B cell (primary cell): ENCODE measurements around the gene CACHD1. TPM values are rescaled to one million over a fixed set of nuclear protein-coding genes. Genes with fewer than 3 reads are reported as not detected.

Source experiments
- ATAC-seq: fragments of 200-7000 bp; cut with Tn5 transposase; one replicate; pipeline ENCODE4 v1.10.0; 2021; ENCODE audit warnings: low read depth, mild to moderate bottlenecking, moderate number of reproducible peaks, moderate library complexity
- CTCF ChIA-PET: fragments of 350-600 bp; sonication (Branson Sonifier 250); formaldehyde crosslinking; loops from one replicate; lab custom pipeline; 2021; ENCODE audit warnings: antibody characterized with exemption, inconsistent platforms; lab: Charles Lee
- POLR2A ChIA-PET: fragments of 350-600 bp; sonication (Branson Sonifier 250); formaldehyde crosslinking; loops from one replicate; lab custom pipeline; 2021; ENCODE audit warnings: antibody characterized with exemption; lab: Charles Lee
- DNase-seq: peaks from one replicate; pipeline ENCODE4 v3.0.0; 2013
- H2AFZ ChIP-seq: 2 replicates; pipeline ENCODE4 v1.6.1; 2012; ENCODE audit warnings: mild to moderate bottlenecking, low read depth, low read length; ENCODE audit not compliant: insufficient read depth, poor library complexity, severe bottlenecking
- H3K27ac ChIP-seq, 2 donors: 1 replicate in 1 of 2; 2 replicates in 1 of 2; pipeline ENCODE4 v1.5.1; 2012 to 2013; ENCODE audit warnings: low read length in 2 of 2, mild to moderate bottlenecking in 2 of 2, moderate library complexity in 1 of 2
- H3K27me3 ChIP-seq, 4 experiments: fragments of 200-600 bp in 1 of 4; sonication (generic) in 1 of 4; replicated peaks in 1 of 4; 1 replicate in 2 of 4; 2 replicates in 2 of 4; pipeline versions ENCODE4 v1.6.1 to v1.7.0; 2013 to 2016; ENCODE audit warnings: low read length in 3 of 4, mild to moderate bottlenecking in 2 of 4, mixed read lengths in 1 of 4, moderate library complexity in 1 of 4; ENCODE audit not compliant: insufficient read depth in 4 of 4, control insufficient read depth in 3 of 4; ENCODE audit errors: control extremely low read depth in 1 of 4
- H3K36me3 ChIP-seq, 2 experiments: replicated peaks in 1 of 2; 1 replicate in 1 of 2; 2 replicates in 1 of 2; pipeline versions ENCODE4 v1.6.1 to v1.7.1; 2013; ENCODE audit warnings: low read length in 1 of 2; ENCODE audit not compliant: insufficient read depth in 2 of 2, control insufficient read depth in 1 of 2; ENCODE audit errors: control extremely low read depth in 1 of 2, extremely low read depth in 1 of 2
- H3K4me1 ChIP-seq, 2 donors: fragments of 200-600 bp in 1 of 2; sonication (generic) in 1 of 2; 1 replicate in 1 of 2; 2 replicates in 1 of 2; pipeline versions ENCODE4 v1.5.1 to v1.6.1; 2013 to 2017; ENCODE audit warnings: low read length in 2 of 2; ENCODE audit not compliant: control insufficient read depth in 2 of 2, insufficient read depth in 2 of 2
- H3K4me2 ChIP-seq: replicated peaks from 2 replicates; pipeline ENCODE3; 2012; ENCODE audit warnings: mild to moderate bottlenecking, low read depth, low read length; ENCODE audit not compliant: poor library complexity, severe bottlenecking
- H3K4me3 ChIP-seq, 5 experiments: fragments of 200-600 bp in 1 of 5; sonication (generic) in 1 of 5; 1 replicate in 3 of 5; 2 replicates in 2 of 5; pipeline versions ENCODE4 v1.5.1 to v1.7.0; 2011 to 2016; ENCODE audit warnings: low read length in 4 of 5, mild to moderate bottlenecking in 4 of 5, low read depth in 2 of 5, control low read depth in 1 of 5, moderate library complexity in 1 of 5; ENCODE audit not compliant: insufficient read depth in 1 of 5; ENCODE audit errors: control extremely low read depth in 1 of 5, extremely low read depth in 1 of 5
- H3K79me2 ChIP-seq: fragments of 200-600 bp; sonication (generic); one replicate; pipeline ENCODE4 v1.6.0; 2016; ENCODE audit warnings: low read length; ENCODE audit not compliant: control insufficient read depth, insufficient read depth
- H3K9ac ChIP-seq: fragments of 200-600 bp; sonication (generic); 2 replicates; pipeline ENCODE4 v1.6.1; 2017; ENCODE audit warnings: mild to moderate bottlenecking, low read length, moderate library complexity
- H3K9me3 ChIP-seq, 3 donors: one replicate each; pipeline versions ENCODE4 v1.6.1 to v1.7.1; 2013; ENCODE audit warnings: low read length in 2 of 3; ENCODE audit not compliant: control insufficient read depth in 2 of 3, insufficient read depth in 1 of 3; ENCODE audit errors: control extremely low read depth in 1 of 3
- H4K20me1 ChIP-seq: 2 replicates; pipeline ENCODE4 v1.6.0; 2012; ENCODE audit warnings: mild to moderate bottlenecking, low read length; ENCODE audit not compliant: insufficient read depth, control insufficient read depth, poor library complexity, severe bottlenecking
- H3K27ac Mint-ChIP-seq: one replicate; pipeline ENCODE4 v1.8.0; 2021; ENCODE audit warnings: mixed read lengths
- H3K27me3 Mint-ChIP-seq: one replicate; pipeline ENCODE4 v1.8.0; 2021; ENCODE audit warnings: mixed read lengths
- H3K4me1 Mint-ChIP-seq: one replicate; pipeline ENCODE4 v1.8.0; 2021; ENCODE audit warnings: mixed read lengths
- H3K4me3 Mint-ChIP-seq: one replicate; pipeline ENCODE4 v1.8.0; 2021; ENCODE audit warnings: mixed read lengths
- H3K9me3 Mint-ChIP-seq: one replicate; pipeline ENCODE4 v1.8.0; 2022; ENCODE audit warnings: mixed read lengths; ENCODE audit not compliant: insufficient read depth
- EZH2 ChIP-seq: IDR thresholded peaks from 2 replicates; pipeline ENCODE4 v1.6.1; 2012; ENCODE audit warnings: borderline replicate concordance, low read depth, mild to moderate bottlenecking, moderate library complexity, low read length; ENCODE audit not compliant: insufficient read depth, poor library complexity, severe bottlenecking
- WGBS: methylation state at CpG from one replicate; pipeline ENCODE4 v1.1.5; 2013; ENCODE audit warnings: missing lambda C conversion rate; ENCODE audit not compliant: insufficient coverage; 5-methylcytosine and 5-hydroxymethylcytosine counted together
- intact Hi-C: fragments of 100-400 bp; cut with micrococcal nuclease; formaldehyde crosslinking; loops from one replicate; pipeline ENCODE4 v1.10.0; 2022
- polyA plus RNA-seq: library from polyadenylated mRNA; depleted of rRNA; stranded (reverse); fragments of >200 nt; gene quantifications from 2 replicates; pipeline ENCODE4 v1.2.3, GENCODE V29; 2012
- total RNA-seq, 2 donors: library from RNA; stranded (reverse); fragments of 120-200 nt in 1 of 2; gene quantifications; 1 replicate in 1 of 2; 2 replicates in 1 of 2; pipeline versions ENCODE4 v1.2.3 to v1.2.4, GENCODE V29; 2013 to 2022
- TF ChIP-seq, protein P1 (sequence below): fragments of 200-600 bp; IDR thresholded peaks from one replicate; pipeline ENCODE4 v1.8.0; 2022; ENCODE audit warnings: antibody characterized with exemption, mild to moderate bottlenecking

The CACHD1 gene
- total and polyA plus RNA-seq, 2 donors (not counting 1 experiment from before 2014, with no cell fraction given), result not detected

DNA sequence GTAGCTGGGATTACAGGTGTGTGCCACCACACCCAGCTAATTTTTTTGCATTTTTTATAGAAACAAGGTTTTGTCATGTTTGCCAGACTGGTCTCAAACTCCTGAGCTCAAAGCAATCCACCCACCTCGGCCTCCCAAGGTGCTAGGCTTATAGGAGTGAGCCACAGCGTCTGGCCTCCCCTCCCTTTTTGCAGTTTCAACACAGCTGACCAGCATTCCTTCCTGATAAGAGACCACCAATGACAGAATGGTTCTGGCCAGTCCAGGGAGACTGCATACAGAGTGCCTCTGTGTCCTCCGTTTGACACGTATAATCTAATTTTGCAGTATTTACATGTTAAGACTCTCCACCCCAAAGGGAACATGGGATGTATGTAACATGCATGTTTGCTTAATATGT, 46.4 kb upstream of the CACHD1 start:
- H3K4me2 ChIP-seq, result no peak overlapping the region
- Mint-ChIP-seq H3K9me3 (no peaks in the 10 kb centered on the region), H3K4me3 (no peak overlapping the region), H3K27ac (no peak overlapping the region), H3K4me1 (no peaks in the 10 kb centered on the region), H3K27me3 (peaks cover 4% of the 10 kb centered on the region)
- H3K36me3 ChIP-seq, result no peaks in the 10 kb centered on the region
- no peak overlapping the region for H3K9ac ChIP-seq
- no peaks in the 10 kb centered on the region for H3K4me1 ChIP-seq
- 76% methylated on average over 2 of the region's 4 CpGs for WGBS
- H3K9me3 ChIP-seq, result no peaks in the 10 kb centered on the region
- ChIA-PET CTCF (no interaction called here), POLR2A (no interaction called here)
- no peak overlapping the region for H3K27ac ChIP-seq
- ATAC-seq, result no peak
- H4K20me1 ChIP-seq, result no peaks in the 10 kb centered on the region
- H3K79me2 ChIP-seq, result no peaks in the 10 kb centered on the region
- DNase-seq, result no peak
- no peak overlapping the region for H3K4me3 ChIP-seq
- H2AFZ ChIP-seq, result no peak overlapping the region
- intact Hi-C loops, result no loop called here
- no peak for TF ChIP-seq EZH2
- TF ChIP-seq, protein P1, sequence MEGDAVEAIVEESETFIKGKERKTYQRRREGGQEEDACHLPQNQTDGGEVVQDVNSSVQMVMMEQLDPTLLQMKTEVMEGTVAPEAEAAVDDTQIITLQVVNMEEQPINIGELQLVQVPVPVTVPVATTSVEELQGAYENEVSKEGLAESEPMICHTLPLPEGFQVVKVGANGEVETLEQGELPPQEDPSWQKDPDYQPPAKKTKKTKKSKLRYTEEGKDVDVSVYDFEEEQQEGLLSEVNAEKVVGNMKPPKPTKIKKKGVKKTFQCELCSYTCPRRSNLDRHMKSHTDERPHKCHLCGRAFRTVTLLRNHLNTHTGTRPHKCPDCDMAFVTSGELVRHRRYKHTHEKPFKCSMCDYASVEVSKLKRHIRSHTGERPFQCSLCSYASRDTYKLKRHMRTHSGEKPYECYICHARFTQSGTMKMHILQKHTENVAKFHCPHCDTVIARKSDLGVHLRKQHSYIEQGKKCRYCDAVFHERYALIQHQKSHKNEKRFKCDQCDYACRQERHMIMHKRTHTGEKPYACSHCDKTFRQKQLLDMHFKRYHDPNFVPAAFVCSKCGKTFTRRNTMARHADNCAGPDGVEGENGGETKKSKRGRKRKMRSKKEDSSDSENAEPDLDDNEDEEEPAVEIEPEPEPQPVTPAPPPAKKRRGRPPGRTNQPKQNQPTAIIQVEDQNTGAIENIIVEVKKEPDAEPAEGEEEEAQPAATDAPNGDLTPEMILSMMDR, result no peak
- H3K27me3 ChIP-seq, result no peaks in the 10 kb centered on the region

DNA sequence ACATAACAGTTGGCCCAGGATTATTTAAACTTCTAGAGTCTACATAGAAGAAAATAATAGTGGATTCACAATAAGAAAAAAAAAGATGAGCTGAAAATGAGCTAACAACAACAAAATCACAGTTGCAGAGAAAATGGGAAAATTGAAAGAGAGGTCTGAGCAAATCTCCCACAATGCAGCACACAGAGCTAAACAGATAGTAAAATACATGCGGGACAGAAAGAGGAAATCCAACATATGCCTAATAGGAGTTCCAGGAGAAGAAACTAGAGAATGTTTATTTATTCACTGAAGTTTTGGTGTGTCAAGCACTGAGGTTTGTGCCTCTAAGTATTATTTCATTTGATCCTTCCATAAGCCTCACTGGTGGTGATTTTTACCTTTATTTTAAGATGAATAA, 45.5 kb upstream of the CACHD1 start:
- H3K27me3 Mint-ChIP-seq, result peaks cover 4% of the 10 kb centered on the region
- ChIA-PET CTCF (no interaction called here), POLR2A (no interaction called here)
- no peaks in the 10 kb centered on the region for H3K4me1 Mint-ChIP-seq
- DNase-seq (no peak), ATAC-seq (no peak)
- H3K27me3 ChIP-seq, result no peaks in the 10 kb centered on the region
- no peak overlapping the region for H3K4me3 Mint-ChIP-seq
- H3K9me3 Mint-ChIP-seq, result no peaks in the 10 kb centered on the region
- no peak overlapping the region for H3K27ac Mint-ChIP-seq
- TF ChIP-seq, protein P1, result no peak
- no peak for TF ChIP-seq EZH2
- WGBS, result no CpG with 5 or more reads among the region's 1 CpG
- H3K9ac ChIP-seq, result no peak overlapping the region
- no peaks in the 10 kb centered on the region for H3K79me2 ChIP-seq
- intact Hi-C loops, result no loop called here
- H3K36me3 ChIP-seq, result no peaks in the 10 kb centered on the region
- H4K20me1 ChIP-seq, result no peaks in the 10 kb centered on the region
- no peaks in the 10 kb centered on the region for H3K9me3 ChIP-seq
- no peak overlapping the region for H3K27ac ChIP-seq
- no peak overlapping the region for H3K4me3 ChIP-seq
- H3K4me1 ChIP-seq, result no peaks in the 10 kb centered on the region
- no peak overlapping the region for H2AFZ ChIP-seq
- no peak overlapping the region for H3K4me2 ChIP-seq
